GM13976 (cell line): ENCODE data around the gene KCTD5.
A peak's percentile ranks its signal among the peaks of the same experiment; 100 is the strongest.
"Not testable (repeated sequence)": the region's sequence is repeated elsewhere in the genome, so short reads cannot be mapped to it uniquely, and the experiment has no call there.

ENCODE experiments used
- DNase-seq: peaks from one replicate; pipeline ENCODE4 v3.0.0; 2012; ENCODE audit warnings: low spot score
- in situ Hi-C: fragments of 300-500 bp; cut with MboI; formaldehyde crosslinking; loops from one replicate; pipeline ENCODE4 v1.12.0; 2022; ENCODE audit warnings: low sequenced_read_pairs, mixed read lengths, inconsistent platforms; ENCODE audit not compliant: unreplicated experiment
- TF ChIP-seq, protein P1 (sequence below): IDR thresholded peaks from 2 replicates; pipeline ENCODE4 v1.5.1; 2012; ENCODE audit warnings: borderline replicate concordance, mild to moderate bottlenecking; ENCODE audit not compliant: insufficient read depth; ENCODE audit errors: extremely low read depth, missing control alignments, control extremely low read depth

KCTD5 gene

DNA sequence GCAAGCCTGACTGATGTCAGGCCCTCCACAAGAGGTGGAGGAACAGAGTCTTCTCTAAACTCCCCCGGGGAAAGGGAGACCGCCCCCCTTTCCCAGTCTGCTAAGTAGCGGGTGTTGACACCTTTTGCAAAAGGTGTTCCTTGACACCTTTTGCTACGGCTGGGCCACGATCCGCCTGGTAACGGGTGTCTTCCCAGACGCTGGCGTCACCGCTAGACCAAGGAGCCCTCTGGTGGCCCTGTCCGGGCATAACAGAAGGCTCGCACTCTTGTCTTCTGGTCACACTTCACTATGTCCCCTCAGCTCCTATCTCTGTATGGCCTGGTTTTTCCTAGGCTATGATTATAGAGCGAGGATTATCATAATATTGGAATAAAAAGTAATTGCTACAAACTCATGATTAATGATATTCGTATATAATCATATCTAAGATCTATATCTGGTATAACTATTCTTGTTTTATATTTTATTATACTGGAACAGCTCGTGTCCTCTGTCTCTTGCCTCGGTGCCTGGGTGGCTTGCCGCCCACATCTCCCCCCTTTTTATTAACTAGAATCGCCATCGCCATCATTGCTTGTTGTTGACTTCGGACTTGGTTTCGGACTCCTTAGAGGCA lies 21.5 kb upstream of the KCTD5 start:
- in situ Hi-C loops: not testable (repeated sequence)
- peak; percentile 26 for DNase-seq
- TF ChIP-seq, protein P1, sequence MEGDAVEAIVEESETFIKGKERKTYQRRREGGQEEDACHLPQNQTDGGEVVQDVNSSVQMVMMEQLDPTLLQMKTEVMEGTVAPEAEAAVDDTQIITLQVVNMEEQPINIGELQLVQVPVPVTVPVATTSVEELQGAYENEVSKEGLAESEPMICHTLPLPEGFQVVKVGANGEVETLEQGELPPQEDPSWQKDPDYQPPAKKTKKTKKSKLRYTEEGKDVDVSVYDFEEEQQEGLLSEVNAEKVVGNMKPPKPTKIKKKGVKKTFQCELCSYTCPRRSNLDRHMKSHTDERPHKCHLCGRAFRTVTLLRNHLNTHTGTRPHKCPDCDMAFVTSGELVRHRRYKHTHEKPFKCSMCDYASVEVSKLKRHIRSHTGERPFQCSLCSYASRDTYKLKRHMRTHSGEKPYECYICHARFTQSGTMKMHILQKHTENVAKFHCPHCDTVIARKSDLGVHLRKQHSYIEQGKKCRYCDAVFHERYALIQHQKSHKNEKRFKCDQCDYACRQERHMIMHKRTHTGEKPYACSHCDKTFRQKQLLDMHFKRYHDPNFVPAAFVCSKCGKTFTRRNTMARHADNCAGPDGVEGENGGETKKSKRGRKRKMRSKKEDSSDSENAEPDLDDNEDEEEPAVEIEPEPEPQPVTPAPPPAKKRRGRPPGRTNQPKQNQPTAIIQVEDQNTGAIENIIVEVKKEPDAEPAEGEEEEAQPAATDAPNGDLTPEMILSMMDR: peak; percentile 26

DNA sequence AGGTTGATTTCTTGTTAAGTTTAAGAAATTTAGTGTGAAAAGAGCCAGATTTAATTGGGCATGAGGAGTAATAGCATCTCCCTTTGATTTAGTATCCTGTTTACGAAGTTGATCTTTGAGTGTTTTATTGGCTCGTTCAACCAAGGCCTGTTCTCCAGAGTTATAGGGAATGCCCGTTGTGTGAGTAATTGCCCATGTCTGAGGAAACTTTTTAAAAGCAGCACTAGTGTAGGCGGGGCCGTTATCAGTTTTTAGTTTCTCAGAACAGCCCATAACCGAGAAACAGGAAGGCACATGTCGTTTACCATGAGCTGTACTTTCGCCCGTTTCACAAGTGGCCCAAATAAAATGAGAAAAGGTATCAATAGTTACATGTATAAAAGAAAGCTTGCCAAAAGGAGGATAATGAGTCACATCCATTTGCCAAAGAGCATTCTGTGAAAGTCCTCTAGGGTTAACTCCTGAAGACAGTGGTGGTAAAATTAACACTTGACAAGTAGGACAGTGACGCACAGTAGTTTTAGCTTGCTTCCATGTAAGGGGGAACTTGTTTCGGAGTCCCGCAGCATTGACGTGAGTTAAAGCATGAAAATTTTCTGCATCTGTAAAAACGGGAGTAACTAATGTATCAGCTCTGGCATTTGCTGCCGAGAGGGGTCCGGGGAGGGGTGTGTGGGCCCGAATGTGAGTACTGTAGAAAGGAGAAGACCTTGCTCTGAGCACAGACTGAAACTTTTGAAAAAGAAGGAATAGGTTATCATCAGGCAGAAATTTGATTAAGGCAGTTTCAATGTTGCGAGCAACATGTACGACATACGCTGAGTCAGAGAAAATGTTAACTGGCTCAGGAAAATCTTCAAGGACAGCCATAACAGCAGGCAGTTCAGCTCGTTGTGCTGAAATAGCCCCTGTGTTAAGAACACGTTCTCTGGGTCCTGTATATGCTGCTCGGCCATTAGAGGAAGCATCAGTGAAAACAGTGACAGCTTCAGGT lies 18.5 kb upstream of the KCTD5 start:
- in situ Hi-C loops: no loop called here
- TF ChIP-seq, protein P1: no peak
- no peak for DNase-seq

DNA sequence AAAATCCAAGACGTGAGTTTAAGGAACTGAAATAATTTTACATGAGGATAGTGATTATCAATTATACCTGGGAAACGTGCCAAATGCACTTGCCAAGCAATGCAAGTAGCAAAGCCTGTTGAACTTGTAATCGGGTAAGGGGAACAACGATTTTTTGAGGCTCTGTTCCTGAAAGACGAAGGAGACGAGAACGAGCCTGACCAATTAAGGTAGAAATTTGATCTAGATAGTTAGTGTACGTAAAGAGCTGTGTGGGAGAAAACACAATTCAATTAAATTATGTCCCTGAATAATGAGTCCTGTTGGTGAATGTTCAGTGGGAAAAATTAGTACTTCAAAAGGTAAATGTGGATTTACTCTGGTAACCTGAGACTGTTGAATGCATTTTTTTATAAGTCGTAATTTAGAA lies 17.7 kb upstream of the KCTD5 start:
- TF ChIP-seq, protein P1: no peak
- in situ Hi-C loops: no loop called here
- DNase-seq: no peak

DNA sequence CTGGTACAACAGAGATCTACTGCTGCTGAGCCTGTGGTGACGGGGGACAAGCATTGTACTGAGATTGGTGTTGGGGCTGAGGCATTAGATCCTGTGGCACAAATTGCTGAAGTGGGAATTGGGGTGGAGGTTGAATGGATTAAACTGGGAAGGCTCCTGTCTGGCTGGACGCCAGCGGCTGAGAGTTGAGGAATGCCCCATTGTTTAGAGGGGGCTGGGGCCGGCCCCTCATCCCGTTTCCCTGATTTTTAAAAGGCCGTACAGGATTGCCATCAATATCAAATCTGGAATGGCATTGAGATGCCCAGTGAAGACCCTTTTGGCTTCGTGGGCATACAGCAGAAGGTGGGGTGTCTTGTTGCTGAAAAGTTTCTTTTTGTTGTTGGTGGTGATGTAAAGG lies 15.7 kb upstream of the KCTD5 start:
- in situ Hi-C loops, DNase-seq: not testable (repeated sequence)

DNA sequence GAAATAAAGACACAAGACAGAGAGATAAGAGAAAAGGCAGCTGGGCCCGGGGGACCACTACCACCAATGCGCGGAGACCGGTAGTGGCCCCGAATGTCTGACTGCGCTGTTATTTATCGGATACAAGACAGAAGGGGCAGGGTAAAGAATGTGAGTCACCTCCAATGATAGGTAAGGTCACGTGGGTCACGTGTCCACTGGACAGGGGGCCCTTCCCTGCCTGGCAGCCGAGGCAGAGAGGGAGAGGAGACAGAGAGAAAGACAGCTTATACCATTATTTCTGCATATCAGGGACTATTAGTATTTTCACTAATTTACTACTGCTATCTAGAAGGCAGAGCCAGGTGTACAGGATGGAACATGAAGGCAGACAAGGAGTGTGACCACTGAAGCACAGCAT lies 12.7 kb upstream of the KCTD5 start:
- DNase-seq, in situ Hi-C loops: not testable (repeated sequence)

DNA sequence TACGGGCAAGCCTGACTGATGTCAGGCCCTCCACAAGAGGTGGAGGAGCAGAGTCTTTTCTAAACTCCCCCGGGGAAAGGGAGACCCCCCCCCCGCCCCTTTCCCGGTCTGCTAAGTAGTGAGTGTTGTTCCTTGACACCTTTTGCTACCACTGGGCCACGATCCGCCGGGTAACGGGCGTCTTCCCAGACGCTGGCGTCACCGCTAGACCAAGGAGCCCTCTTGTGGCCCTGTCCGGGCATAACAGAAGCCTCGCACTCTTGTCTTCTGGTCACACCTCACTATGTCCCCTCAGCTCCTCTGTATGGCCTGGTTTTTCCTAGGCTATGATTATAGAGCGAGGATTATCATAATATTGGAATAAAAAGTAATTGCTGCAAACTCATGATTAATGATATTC lies 12.3 kb upstream of the KCTD5 start:
- DNase-seq: not testable (repeated sequence)

DNA sequence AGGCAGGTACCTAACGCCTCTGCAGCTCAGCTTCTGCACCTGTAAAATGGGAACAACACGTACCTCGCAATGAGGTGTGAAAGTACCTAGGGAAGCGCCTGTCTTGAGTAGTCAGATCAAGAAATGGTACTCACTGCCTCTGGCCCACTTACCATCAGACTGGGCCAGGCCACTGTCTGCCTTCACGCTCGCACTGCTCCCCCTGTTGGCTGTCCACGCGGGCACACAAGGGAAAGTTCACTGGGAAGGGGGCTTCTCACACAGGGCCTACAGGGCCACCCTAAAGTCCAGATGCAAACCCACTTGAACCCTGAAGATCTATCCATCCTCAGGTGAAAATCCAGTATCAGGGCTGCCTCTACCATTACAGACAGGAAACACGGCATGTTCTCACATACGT lies 11.1 kb upstream of the KCTD5 start:
- DNase-seq, in situ Hi-C loops: not testable (repeated sequence)

More for the DNA sequence above, 12.3 kb upstream of the KCTD5 start:
- in situ Hi-C loops: not testable (repeated sequence)
- TF ChIP-seq, protein P1: peak; percentile 64

More for the DNA sequence above, 11.1 kb upstream of the KCTD5 start:
- TF ChIP-seq, protein P1: peak; percentile 11
